ENCODE results near the gene LYPD5.

DNA sequence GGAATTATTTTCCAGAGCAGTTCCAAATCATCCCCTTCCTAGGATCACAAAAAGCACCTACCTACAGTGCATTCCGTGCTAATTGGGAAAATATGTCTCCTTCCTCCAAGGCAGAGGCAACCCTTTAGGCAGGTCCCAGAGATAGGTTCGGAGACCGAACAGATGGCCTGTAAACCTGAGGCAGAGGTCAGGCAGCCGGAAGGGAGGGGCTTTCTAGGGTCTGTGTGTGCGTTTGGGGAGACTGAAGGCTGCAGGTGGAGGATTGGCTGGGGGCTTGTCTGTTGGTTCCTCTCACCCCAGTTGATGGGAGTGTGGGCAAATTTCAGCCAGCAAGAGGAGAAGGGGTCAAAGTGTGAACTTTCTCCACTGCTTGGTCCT, 28.5 kb downstream of the LYPD5 start:
- TF ChIP-seq, protein P1, sequence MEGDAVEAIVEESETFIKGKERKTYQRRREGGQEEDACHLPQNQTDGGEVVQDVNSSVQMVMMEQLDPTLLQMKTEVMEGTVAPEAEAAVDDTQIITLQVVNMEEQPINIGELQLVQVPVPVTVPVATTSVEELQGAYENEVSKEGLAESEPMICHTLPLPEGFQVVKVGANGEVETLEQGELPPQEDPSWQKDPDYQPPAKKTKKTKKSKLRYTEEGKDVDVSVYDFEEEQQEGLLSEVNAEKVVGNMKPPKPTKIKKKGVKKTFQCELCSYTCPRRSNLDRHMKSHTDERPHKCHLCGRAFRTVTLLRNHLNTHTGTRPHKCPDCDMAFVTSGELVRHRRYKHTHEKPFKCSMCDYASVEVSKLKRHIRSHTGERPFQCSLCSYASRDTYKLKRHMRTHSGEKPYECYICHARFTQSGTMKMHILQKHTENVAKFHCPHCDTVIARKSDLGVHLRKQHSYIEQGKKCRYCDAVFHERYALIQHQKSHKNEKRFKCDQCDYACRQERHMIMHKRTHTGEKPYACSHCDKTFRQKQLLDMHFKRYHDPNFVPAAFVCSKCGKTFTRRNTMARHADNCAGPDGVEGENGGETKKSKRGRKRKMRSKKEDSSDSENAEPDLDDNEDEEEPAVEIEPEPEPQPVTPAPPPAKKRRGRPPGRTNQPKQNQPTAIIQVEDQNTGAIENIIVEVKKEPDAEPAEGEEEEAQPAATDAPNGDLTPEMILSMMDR (IDR thresholded peaks at IDR 0.05) = no peak
- TF ChIP-seq POLR2A (IDR thresholded peaks at IDR 0.05) = no peak
- TF ChIP-seq EP300 (IDR thresholded peaks at IDR 0.05) = no peak
- TF ChIP-seq POLR2AphosphoS5 (IDR thresholded peaks at IDR 0.05) = no peak
